KMS-11 (cell line): Measurements from ENCODE around the gene SET.
A peak's percentile ranks its signal among the peaks of the same experiment; 100 is the strongest.
"Not testable (repeated sequence)": the region's sequence is repeated elsewhere in the genome, so short reads cannot be mapped to it uniquely, and the experiment has no call there.

ENCODE experiments used
- H2AFZ ChIP-seq: fragments of 200-600 bp; sonication (generic); 2 replicates; pipeline ENCODE4 v1.6.1; 2016; ENCODE audit warnings: antibody characterized with exemption, mixed run types, low read depth
- H3K27ac ChIP-seq: fragments of 200-600 bp; sonication (generic); 2 replicates; pipeline ENCODE4 v1.6.1; 2016; ENCODE audit warnings: mild to moderate bottlenecking, mixed run types
- H3K27me3 ChIP-seq: fragments of 200-600 bp; sonication (generic); 2 replicates; pipeline ENCODE4 v1.6.1; 2017; ENCODE audit warnings: mild to moderate bottlenecking, low read depth, mixed run types, moderate library complexity; ENCODE audit not compliant: insufficient read depth
- H3K36me3 ChIP-seq: fragments of 200-600 bp; sonication (generic); 2 replicates; pipeline ENCODE4 v1.6.1; 2017; ENCODE audit warnings: mild to moderate bottlenecking, mixed run types; ENCODE audit not compliant: insufficient read depth
- H3K4me1 ChIP-seq: fragments of 200-600 bp; sonication (generic); 2 replicates; pipeline ENCODE4 v1.6.1; 2016; ENCODE audit warnings: mild to moderate bottlenecking, low read depth, mixed run types; ENCODE audit not compliant: poor library complexity, severe bottlenecking
- H3K4me2 ChIP-seq: fragments of 200-600 bp; sonication (generic); 2 replicates; pipeline ENCODE4 v1.7.0; 2016; ENCODE audit warnings: mild to moderate bottlenecking, mixed run types
- H3K4me3 ChIP-seq: fragments of 200-600 bp; sonication (generic); IDR thresholded peaks from 2 replicates; pipeline ENCODE4 v1.6.1; 2017; ENCODE audit warnings: low read depth, low read length, mixed read lengths; ENCODE audit not compliant: insufficient read depth
- H3K79me2 ChIP-seq: fragments of 200-600 bp; sonication (generic); 2 replicates; pipeline ENCODE4 v1.6.1; 2016; ENCODE audit warnings: low read depth, mixed run types; ENCODE audit not compliant: insufficient read depth
- H3K9ac ChIP-seq: fragments of 200-600 bp; sonication (generic); 2 replicates; pipeline ENCODE4 v1.6.1; 2016; ENCODE audit warnings: mild to moderate bottlenecking, mixed run types
- H4K20me1 ChIP-seq: fragments of 200-600 bp; sonication (generic); 2 replicates; pipeline ENCODE4 v1.6.1; 2016; ENCODE audit warnings: mild to moderate bottlenecking, mixed run types; ENCODE audit not compliant: insufficient read depth
- CTCF ChIP-seq: fragments of 200-600 bp; sonication (generic); conservative IDR thresholded peaks from 2 replicates; pipeline ENCODE4 v1.6.1; 2017; ENCODE audit warnings: low read depth, mild to moderate bottlenecking, antibody characterized with exemption, low read length, moderate library complexity, mixed read lengths

SET gene

DNA sequence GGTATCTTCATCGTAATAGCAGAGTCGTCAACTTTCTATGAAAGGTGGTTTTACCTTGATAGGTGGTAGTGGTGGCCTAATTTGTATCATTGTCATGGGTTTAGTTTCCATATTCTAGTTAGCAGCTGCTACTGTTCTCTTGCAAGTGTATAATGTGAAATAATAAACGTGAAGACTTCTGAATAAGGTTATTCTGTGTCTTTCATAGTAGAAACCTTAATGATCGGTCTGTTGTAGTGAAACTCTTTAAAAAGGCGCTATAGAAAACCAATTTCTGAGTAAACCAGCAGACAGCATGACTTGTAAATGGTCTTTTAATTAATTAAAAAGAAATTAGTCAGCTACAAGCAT lies 1.6 kb downstream of the SET start:
- Histone ChIP-seq H3K27me3 (no peaks in the 10 kb centered on the region; the same call in 1 of the 2 replicates), H4K20me1 (peaks cover 25% of the 10 kb centered on the region; the same call in 1 of the 2 replicates), H3K4me1 (peaks cover 63% of the 10 kb centered on the region), H3K79me2 (peaks cover 67% of the 10 kb centered on the region), H3K27ac (peak overlapping the region; percentile 66; the same call in 1 of the 2 replicates), H2AFZ (no peak overlapping the region), H3K4me3 (no peak overlapping the region), H3K4me2 (peak overlapping the region; percentile 91), H3K36me3 (peaks cover 26% of the 10 kb centered on the region; the same call in 1 of the 2 replicates), H3K9ac (peak overlapping the region; percentile 79)
- TF ChIP-seq CTCF = no peak

GRCh38 chr9:128693738-128694137 lies 4.7 kb downstream of the SET start:
- Histone ChIP-seq H3K79me2 (peaks cover 37% of the 10 kb centered on the region), H3K36me3 (peaks cover 32% of the 10 kb centered on the region; the same call in 1 of the 2 replicates), H4K20me1 (peaks cover 25% of the 10 kb centered on the region; the same call in 1 of the 2 replicates), H3K4me1 (peaks cover 36% of the 10 kb centered on the region)
- H3K27me3 ChIP-seq, H2AFZ ChIP-seq, H3K27ac ChIP-seq, H3K4me3 ChIP-seq, H3K9ac ChIP-seq, H3K4me2 ChIP-seq: not testable (repeated sequence)

GRCh38 chr9:128694344-128694743 lies 5.3 kb downstream of the SET start:
- Histone ChIP-seq H3K9ac (no peak overlapping the region), H3K79me2 (peaks cover 37% of the 10 kb centered on the region), H3K27ac (no peak overlapping the region), H3K27me3 (no peaks in the 10 kb centered on the region; the same call in 1 of the 2 replicates), H3K4me1 (peaks cover 36% of the 10 kb centered on the region), H4K20me1 (peaks cover 25% of the 10 kb centered on the region; the same call in 1 of the 2 replicates), H3K4me3 (no peak overlapping the region), H2AFZ (no peak overlapping the region), H3K4me2 (no peak overlapping the region), H3K36me3 (peaks cover 32% of the 10 kb centered on the region; the same call in 1 of the 2 replicates)
- no peak for TF ChIP-seq CTCF

DNA sequence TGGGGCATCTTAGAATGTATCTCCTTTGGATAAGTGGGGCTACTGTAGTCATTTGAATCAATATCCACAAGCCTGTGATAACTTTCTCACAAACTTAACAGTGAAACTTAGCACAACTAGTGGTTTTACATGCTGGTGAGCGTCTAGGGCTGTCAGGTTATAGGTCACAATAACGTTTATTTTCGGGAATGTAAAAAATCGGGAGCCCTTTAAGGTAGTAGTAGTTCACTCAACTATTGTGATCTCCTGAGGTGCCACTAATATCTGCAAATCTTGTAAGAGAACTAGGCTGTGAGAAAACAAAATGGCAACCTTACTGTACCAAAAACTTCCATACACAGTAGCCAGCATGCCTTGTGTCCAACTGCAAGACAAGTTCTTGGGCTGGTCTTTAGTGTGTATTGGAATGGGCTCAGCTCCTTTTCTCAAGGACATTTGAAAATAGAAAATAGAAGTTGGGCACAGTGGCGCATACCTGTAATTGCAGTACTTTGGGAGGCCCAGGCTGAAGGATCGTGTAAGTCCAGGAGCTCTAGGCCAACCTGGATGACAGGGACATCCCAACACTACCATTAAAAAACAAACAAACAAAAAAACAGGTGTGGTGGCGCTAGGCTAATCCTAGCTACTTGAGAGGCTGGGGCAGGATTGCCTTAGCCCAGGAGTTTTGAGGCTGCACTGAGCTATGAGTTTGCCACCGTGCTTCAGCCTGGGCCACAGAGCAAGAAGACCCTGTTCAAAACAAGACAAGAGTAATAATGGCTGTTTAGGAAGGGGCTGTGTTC lies 8.1 kb downstream of the SET start:
- TF ChIP-seq CTCF = no peak
- Histone ChIP-seq H3K4me3 (no peak overlapping the region), H2AFZ (no peak overlapping the region), H3K4me1 (peaks cover 22% of the 10 kb centered on the region), H3K27me3 (no peaks in the 10 kb centered on the region; the same call in 1 of the 2 replicates), H3K27ac (no peak overlapping the region), H4K20me1 (0 out of 2 replicates have a peak, but pooled peaks cover 13% of the 10 kb centered on the region), H3K36me3 (peaks cover 29% of the 10 kb centered on the region; the same call in 1 of the 2 replicates), H3K9ac (no peak overlapping the region), H3K79me2 (peaks cover 16% of the 10 kb centered on the region), H3K4me2 (no peak overlapping the region)

DNA sequence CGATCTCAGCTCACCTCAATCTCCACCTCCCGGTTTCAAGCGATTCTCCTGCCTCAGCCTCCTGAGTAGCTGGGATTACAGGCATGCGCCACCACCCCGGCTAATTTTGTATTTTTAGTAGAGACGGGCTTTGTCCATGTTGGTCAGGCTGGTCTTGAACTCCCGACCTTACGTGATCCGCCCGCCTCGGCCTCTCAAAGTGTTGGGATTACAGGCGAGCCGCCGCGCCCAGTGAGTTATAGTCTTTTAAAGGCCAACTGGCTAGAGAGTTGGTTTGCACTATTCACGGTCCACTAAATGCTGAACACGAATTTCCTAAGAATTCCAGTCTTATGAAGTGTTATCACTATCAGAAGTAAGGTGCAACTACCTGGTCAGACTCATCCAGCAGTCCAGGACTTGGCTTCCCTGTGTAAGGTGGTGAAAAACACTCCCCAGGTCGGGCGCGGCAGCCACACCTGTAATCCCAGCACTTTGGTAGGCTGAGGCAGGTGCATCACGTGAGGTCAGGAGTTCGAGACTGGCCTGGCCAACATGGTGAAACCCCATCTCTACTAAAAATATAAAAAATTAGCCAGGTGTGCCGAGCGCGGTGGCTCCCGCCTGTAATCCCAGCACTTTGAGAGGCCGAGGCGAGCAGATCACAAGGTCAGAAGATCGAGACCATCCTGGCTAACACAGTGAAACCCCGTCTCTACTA lies 10.2 kb downstream of the SET start:
- H3K79me2 ChIP-seq, H3K4me1 ChIP-seq, H3K9ac ChIP-seq, H3K27me3 ChIP-seq, H4K20me1 ChIP-seq, H3K4me2 ChIP-seq, H3K4me3 ChIP-seq, H3K27ac ChIP-seq, H2AFZ ChIP-seq, H3K36me3 ChIP-seq: not testable (repeated sequence)
